GM19328 (cell line): Measurements from ENCODE around the gene CUX1.

Source experiments
- ATAC-seq: cut with Tn5 transposase; IDR thresholded peaks from one replicate; pipeline ENCODE4 v1.9.1; 2021; ENCODE audit warnings: mild to moderate bottlenecking, moderate library complexity; ENCODE audit not compliant: unreplicated experiment

The CUX1 gene

GRCh38 chr7:101952355-101953247 lies 135.2 kb downstream of the CUX1 start:
- no peak for ATAC-seq

- ATAC-seq = no peak
Observed at GRCh38 chr7:101953248-101953819, 135.9 kb downstream of the CUX1 start.

- no peak for ATAC-seq
Observed at GRCh38 chr7:101954499-101954898, 137.1 kb downstream of the CUX1 start.

- ATAC-seq = no peak
Observed at GRCh38 chr7:101956130-101956529, 138.7 kb downstream of the CUX1 start.

- ATAC-seq = no peak
Observed at GRCh38 chr7:101957744-101958525, 140.5 kb downstream of the CUX1 start.

GRCh38 chr7:101959342-101959741 lies 141.9 kb downstream of the CUX1 start:
- ATAC-seq = no peak

- no peak for ATAC-seq
Observed at GRCh38 chr7:101959829-101960228, 142.4 kb downstream of the CUX1 start.

GRCh38 chr7:101960323-101960722 lies 142.9 kb downstream of the CUX1 start:
- ATAC-seq = no peak

GRCh38 chr7:101960985-101961708 lies 143.7 kb downstream of the CUX1 start:
- ATAC-seq = no peak

- ATAC-seq = no peak
Observed at GRCh38 chr7:101961811-101962210, 144.4 kb downstream of the CUX1 start.

- no peak for ATAC-seq
Observed at GRCh38 chr7:101963693-101964092, 146.3 kb downstream of the CUX1 start.

GRCh38 chr7:101964680-101965452 lies 147.4 kb downstream of the CUX1 start:
- ATAC-seq = no peak

GRCh38 chr7:101968720-101969466 lies 151.5 kb downstream of the CUX1 start:
- no peak for ATAC-seq

- no peak for ATAC-seq
Observed at GRCh38 chr7:101969997-101970585, 152.7 kb downstream of the CUX1 start.

GRCh38 chr7:101970801-101971200 lies 153.4 kb downstream of the CUX1 start:
- ATAC-seq = no peak

- no peak for ATAC-seq
Observed at GRCh38 chr7:101971457-101971856, 154.0 kb downstream of the CUX1 start.

- no peak for ATAC-seq
Observed at GRCh38 chr7:101972627-101973026, 155.2 kb downstream of the CUX1 start.

- ATAC-seq = no peak
Observed at GRCh38 chr7:101973130-101973529, 155.7 kb downstream of the CUX1 start.

- ATAC-seq = no peak
Observed at GRCh38 chr7:101974393-101974792, 157.0 kb downstream of the CUX1 start.
